GM19452 (cell line): Measurements from ENCODE around the gene DEFB131B.
"Not testable (repeated sequence)": the region's sequence is repeated elsewhere in the genome, so short reads cannot be mapped to it uniquely, and the experiment has no call there.

ENCODE experiments used
- ATAC-seq: cut with Tn5 transposase; IDR thresholded peaks from one replicate; pipeline ENCODE4 v1.9.1; 2021; ENCODE audit not compliant: unreplicated experiment

DEFB131B gene

DNA sequence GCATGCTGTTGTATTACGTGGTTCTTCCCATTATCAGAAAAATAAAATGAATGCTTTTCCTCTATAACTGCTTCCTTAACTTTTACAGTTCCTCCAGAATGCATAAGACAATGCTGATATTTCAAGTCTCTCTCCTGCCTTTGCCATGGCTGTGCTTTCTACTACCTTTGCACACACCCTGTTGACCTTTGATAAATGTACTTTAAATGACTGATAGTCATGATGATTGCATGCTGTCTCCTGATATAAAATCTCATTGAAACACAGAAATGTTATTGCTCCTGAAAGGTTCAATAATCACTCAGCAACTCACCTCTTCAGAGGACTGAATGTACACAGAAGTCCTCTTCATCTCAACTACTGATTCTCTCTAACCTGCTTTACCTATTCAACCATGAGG is at the start of gene DEFB131B:
TSS of gene DEFB131B (plus strand) at position 395 of the 400 bp plus-strand sequence. CDS start at position 395, 0 bp downstream.
- not testable (repeated sequence) for ATAC-seq

DNA sequence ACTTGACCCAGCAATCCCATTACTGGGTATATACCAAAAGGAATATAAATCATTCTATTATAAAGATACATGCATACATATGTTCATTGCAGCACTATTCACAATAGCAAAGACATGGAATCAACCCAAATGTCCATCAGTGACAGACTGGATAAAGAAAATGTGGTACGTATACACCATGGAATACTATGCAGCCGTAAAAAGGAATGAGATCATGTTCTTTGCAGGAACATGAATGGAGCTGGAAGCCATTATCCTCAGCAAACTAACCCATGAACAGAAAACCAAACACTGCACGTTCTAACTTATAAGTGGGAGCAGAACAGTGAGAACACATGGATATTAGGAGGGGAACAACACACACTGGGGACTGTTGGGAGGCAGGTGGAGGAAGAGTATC is 49.0 kb upstream of the DEFB131B start:
- not testable (repeated sequence) for ATAC-seq

- not testable (repeated sequence) for ATAC-seq
Measured at GRCh38 chr11:71829686-71830085, 48.6 kb upstream of the DEFB131B start.

DNA sequence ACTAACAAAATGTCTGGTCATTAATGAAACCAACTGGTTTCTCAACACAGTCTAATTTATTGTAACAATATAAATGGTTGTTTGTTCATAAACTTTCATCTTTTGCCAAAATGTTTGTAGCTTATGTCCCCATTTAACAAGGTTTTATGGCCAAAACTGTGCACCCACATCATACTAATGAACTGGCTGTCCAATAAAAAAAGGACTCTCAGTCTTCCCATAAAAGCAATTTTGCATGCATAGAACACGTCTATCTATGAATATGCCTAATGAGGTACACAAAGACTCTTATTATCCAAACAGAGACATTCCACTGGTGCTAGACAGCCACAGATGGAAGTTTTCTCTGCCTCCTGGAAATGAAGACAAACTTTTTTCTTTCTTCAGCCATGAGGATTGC is 45.4 kb upstream of the DEFB131B start, which contains the start of gene DEFB108B:
TSS of gene DEFB108B (plus strand) at position 390 of the 400 bp plus-strand sequence. CDS start at position 390, 0 bp downstream.
- not testable (repeated sequence) for ATAC-seq

- ATAC-seq: not testable (repeated sequence)
Measured at GRCh38 chr11:71842720-71843119, 35.5 kb upstream of the DEFB131B start.

DNA sequence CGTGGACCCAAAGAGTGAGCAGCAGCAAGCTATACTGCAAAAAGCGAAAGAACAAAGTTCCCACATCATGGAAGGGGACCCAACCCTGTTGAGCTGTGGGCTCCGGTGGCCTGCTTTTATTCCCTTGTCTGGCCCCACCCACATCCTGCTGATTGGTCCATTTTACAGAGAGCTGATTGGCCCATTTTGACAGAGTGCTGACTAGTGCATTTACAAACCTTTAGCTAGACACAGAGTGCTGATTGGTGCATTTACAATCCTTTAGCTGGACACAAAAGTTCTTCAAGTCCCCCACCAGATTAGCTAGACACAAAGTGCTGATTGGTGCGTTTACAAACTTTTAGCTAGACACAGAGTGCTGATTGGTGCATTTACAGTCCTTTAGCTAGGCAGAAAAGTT is 34.9 kb upstream of the DEFB131B start:
- ATAC-seq: not testable (repeated sequence)

- no peak for ATAC-seq
Measured at GRCh38 chr11:71843858-71844257, 34.4 kb upstream of the DEFB131B start.

DNA sequence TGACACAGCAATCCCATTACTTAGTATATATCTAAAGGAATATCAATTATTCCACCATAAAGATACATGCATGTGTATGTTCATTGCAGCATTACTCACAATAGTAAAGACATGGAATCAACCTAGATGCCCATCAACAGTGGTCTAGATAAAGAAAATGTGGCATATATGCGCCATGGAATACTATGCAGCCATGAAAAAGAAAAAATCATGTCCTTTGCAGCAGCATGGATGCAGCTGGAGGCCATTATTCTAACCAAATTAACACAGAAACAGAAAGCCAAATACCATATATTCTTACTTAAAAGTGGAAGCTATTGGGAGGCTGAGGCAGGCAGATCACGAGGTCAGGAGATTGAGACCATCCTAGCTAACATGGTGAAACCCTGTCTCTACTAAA is 24.4 kb upstream of the DEFB131B start:
- ATAC-seq: not testable (repeated sequence)

DNA sequence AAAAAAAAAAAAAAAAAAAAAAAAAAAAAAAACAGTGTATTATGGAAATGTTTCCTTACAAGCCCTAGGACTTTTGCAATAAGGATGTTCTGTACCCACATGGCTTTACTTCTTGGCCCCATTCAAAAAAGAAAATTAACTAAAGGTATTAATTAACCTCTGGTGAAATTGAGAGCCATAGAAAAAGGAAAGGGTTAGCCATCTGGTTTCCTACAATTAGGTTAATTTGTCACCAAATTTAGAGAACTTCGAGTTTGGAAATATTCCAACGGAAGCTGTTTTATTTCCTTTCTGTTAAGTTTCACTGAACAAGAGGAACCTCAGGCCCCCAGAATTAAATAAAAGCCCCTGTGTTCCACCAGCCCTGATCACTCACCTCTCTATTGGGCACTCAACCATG is 22.4 kb upstream of the DEFB131B start:
- not testable (repeated sequence) for ATAC-seq

GRCh38 chr11:71860835-71861234 is 17.4 kb upstream of the DEFB131B start:
- ATAC-seq: not testable (repeated sequence)

DNA sequence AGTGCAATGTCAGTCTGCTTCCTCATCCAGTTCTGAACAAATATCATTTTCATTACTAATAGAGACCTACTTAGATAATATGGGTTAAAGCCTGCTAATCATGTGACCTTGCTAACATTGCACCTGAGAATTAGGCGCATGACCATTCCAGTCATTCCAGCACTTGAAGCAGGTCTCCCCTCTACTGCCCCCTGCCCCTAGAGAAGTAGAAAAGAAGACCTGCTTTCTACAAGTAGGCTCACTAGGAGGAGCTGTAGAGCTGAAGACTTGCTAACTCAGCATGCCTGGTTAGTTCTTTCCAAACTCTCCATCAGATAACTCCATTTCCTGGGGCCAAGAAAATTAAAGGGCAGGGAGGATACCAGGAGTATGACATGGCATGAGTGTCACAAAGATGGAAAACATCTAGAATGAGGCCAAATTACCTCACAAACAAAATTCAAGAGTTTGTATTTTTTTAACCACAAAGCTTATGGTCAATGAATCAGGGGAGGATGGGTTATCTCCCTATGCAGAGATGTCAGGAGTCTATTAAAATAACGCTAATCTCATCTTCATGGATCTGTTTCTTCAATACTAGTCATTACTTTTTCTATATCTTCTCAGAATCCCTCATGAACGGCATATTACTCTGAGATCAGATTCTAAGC is 14.2 kb upstream of the DEFB131B start:
- ATAC-seq: not testable (repeated sequence)

DNA sequence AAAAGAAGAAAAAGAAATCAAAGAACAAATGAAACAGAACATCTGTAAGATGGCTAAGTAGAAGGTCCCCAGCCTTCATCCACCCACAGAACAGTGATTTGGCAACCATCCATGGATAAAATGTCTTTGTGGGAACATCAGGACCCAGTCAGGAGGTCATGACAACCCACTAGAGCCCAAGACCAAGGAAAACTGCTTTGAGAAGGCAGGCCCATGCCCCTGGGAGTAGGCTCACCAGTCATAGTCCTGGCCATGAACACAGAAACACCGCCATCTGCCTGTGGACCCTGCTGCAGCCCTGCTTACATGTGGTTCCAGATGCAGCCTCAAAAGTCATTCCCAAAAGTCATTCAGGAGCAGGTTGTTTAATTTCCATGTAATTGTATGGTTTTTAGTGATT is 11.0 kb upstream of the DEFB131B start:
- not testable (repeated sequence) for ATAC-seq

- not testable (repeated sequence) for ATAC-seq
Measured at GRCh38 chr11:71869931-71870330, 8.3 kb upstream of the DEFB131B start.

DNA sequence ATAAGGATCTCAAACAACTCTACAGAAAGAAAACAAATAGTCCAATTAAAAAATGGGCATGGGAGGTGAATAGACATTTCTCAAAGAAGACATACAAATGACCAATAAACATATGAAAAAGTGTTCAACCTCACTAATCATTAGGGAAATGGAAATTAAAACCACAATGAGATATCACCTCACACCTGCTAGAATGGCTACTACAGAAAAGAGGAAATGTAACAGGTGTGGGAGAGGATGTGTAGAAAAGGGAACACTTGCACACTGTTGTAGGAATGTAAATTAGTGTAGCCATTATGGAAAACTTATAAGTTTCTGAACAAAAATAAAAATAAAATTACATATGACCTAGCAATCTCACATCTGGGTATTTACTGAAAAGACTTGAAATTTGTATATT is 7.6 kb upstream of the DEFB131B start:
- ATAC-seq: not testable (repeated sequence)

- not testable (repeated sequence) for ATAC-seq
Measured at GRCh38 chr11:71876262-71876661, 2.0 kb upstream of the DEFB131B start.

- not testable (repeated sequence) for ATAC-seq
Measured at GRCh38 chr11:71885806-71886205, 7.6 kb downstream of the DEFB131B start.

- not testable (repeated sequence) for ATAC-seq
Measured at GRCh38 chr11:71888335-71889010, 10.2 kb downstream of the DEFB131B start.

DNA sequence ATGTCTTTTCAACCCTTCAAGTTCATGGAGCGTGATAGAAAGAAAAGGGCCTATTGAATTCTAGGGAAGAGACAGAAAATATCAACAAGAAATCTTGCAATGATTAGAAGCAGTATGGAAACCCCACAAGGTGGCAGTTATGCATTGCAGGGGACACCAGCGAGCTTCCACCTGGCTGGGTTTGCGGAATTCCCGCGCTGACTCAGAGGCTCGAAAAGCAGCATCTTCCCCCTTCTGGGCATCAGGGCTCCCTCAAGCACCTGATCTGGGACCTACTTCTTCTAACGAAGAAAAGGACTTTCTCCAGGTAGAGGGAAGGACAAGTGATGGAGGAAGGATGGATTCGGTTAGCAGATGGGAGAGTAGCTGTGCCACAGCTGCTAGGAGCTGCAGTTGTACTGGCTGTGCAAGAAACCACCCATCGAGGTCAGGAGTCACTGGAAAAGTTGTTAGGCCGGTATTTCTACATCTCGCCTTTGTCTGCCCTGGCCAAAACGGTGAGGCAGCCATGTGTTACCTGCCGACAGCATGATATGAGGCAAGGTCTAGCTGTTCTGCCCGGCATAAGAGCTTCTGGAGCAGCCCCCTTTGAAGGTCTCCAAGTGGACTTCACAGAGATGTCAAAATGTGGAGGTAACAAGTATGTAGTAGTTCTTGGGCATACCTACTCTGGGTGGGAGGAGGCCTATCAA is 11.1 kb downstream of the DEFB131B start:
- ATAC-seq: not testable (repeated sequence)

DNA sequence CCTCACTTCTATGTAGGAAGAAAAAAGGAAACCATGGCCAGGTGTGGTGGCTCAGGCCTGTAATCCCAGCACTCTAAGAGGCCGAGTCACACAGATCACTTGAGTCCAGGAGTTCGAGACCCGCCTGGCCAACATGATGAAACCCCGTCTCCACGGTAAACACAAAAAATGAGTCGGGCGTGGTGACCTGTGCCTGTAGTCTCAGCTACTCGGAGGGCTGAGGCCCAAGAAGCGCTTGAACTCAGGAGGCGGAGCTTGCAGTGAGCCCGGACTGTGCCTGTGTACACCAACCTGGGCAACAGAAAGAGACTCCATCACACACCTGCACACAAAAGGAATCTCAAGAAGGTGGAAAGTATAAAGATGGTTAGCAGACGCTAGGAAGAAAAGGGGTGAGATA is 17.7 kb downstream of the DEFB131B start:
- ATAC-seq: no peak

DNA sequence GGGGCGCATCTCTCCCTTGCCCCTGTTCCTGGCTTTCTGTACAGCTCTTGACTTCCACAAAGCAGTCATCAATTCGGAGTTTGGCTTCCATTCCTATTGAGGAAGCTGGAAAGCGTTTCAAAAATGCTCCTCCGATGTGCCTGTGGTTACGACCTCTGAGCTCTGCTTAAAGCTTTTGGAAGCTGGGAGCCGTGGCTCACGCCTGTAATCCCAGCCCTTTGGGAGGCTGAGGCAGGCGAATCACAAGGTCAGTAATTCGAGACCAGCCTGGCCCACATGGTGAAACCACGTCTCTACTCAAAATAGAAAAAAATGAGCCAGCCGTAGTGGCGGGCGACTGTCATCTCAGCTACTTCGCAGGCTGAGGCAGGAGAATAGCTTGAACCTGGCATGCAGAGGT is 22.9 kb downstream of the DEFB131B start:
- not testable (repeated sequence) for ATAC-seq

GRCh38 chr11:71908218-71908617 is 30.0 kb downstream of the DEFB131B start:
- ATAC-seq: no peak

GRCh38 chr11:71910775-71911174 is 32.5 kb downstream of the DEFB131B start:
- ATAC-seq: not testable (repeated sequence)
